Natural killer cell (primary cell): ENCODE data around the gene ZFR. TPM values are rescaled to one million over a fixed set of nuclear protein-coding genes. Genes with fewer than 3 reads are reported as not detected.

Experiments
- ATAC-seq, 3 donors: fragments of 150-1000 bp in 2 of 3; fragments of 200-7000 bp in 1 of 3; cut with Tn5 transposase; 1 replicate in 1 of 3; 2 replicates in 2 of 3; pipeline ENCODE4 v1.10.0; 2021; ENCODE audit warnings: mild to moderate bottlenecking in 2 of 3, moderate library complexity in 2 of 3
- DNase-seq, 2 donors: peaks; one replicate each; pipeline versions ENCODE4 v3.0.0 to v3.0.0-alpha.2; 2013 to 2021; ENCODE audit warnings: mixed read lengths in 1 of 2
- H3K27ac ChIP-seq: one replicate; pipeline ENCODE4 v1.5.1; 2013; ENCODE audit warnings: mild to moderate bottlenecking, low read length
- H3K27me3 ChIP-seq: one replicate; pipeline ENCODE4 v1.6.1; 2013; ENCODE audit warnings: low read length; ENCODE audit not compliant: control insufficient read depth, insufficient read depth
- H3K36me3 ChIP-seq: one replicate; pipeline ENCODE4 v1.6.1; 2013; ENCODE audit warnings: low read length; ENCODE audit not compliant: control insufficient read depth, insufficient read depth
- H3K4me1 ChIP-seq: one replicate; pipeline ENCODE4 v1.6.1; 2013; ENCODE audit warnings: low read length; ENCODE audit not compliant: control insufficient read depth, insufficient read depth
- H3K4me3 ChIP-seq: one replicate; pipeline ENCODE4 v1.5.1; 2013; ENCODE audit warnings: low read length
- H3K9me3 ChIP-seq: one replicate; pipeline ENCODE4 v1.6.1; 2013; ENCODE audit warnings: low read length; ENCODE audit not compliant: control insufficient read depth, insufficient read depth
- H3K27ac Mint-ChIP-seq, 2 donors: one replicate each; pipeline ENCODE4 v1.8.0; 2022; ENCODE audit warnings: mild to moderate bottlenecking in 2 of 2, mixed read lengths in 2 of 2, moderate library complexity in 1 of 2
- H3K27me3 Mint-ChIP-seq, 2 donors: one replicate each; pipeline ENCODE4 v1.8.0; 2022; ENCODE audit warnings: low read depth in 2 of 2, mixed read lengths in 2 of 2
- H3K36me3 Mint-ChIP-seq: one replicate; pipeline ENCODE4 v1.8.0; 2022; ENCODE audit warnings: mixed read lengths
- H3K4me1 Mint-ChIP-seq, 2 donors: one replicate each; pipeline ENCODE4 v1.8.0; 2022; ENCODE audit warnings: mixed read lengths in 2 of 2
- H3K4me3 Mint-ChIP-seq: one replicate; pipeline ENCODE4 v1.8.0; 2022; ENCODE audit warnings: mild to moderate bottlenecking, moderate library complexity, mixed read lengths
- H3K9me3 Mint-ChIP-seq, 2 donors: one replicate each; pipeline ENCODE4 v1.8.0; 2022; ENCODE audit warnings: mixed read lengths in 2 of 2
- CTCF ChIP-seq: fragments of 200-600 bp; IDR thresholded peaks from one replicate; pipeline ENCODE4 v1.8.0; 2022; ENCODE audit warnings: antibody characterized with exemption
- WGBS: methylation state at CpG from one replicate; pipeline ENCODE4 v1.1.7; 2013; ENCODE audit warnings: missing lambda C conversion rate; ENCODE audit not compliant: insufficient coverage; 5-methylcytosine and 5-hydroxymethylcytosine counted together
- intact Hi-C: fragments of 100-400 bp; cut with micrococcal nuclease; formaldehyde crosslinking; loops from one replicate; pipeline ENCODE4 v1.14.2; 2022
- total RNA-seq, 4 donors: library from RNA; stranded (reverse); fragments of 120-200 nt in 1 of 4; gene quantifications; one replicate each; pipeline versions ENCODE4 v1.2.3 to v1.2.4, GENCODE V29; 2013 to 2022

The ZFR gene
- total RNA-seq, 3 donors from 2014 or later (not counting 1 experiment from before 2014, with no cell fraction given): 62.7 to 70.8 (median 62.7) TPM

GRCh38 chr5:32473072-32473471, 28.5 kb upstream of the ZFR start:
- no peaks in the 10 kb centered on the region for H3K4me1 Mint-ChIP-seq
- H3K27ac ChIP-seq: no peak overlapping the region
- no peaks in the 10 kb centered on the region for H3K27me3 ChIP-seq
- H3K4me3 ChIP-seq: no peak overlapping the region
- intact Hi-C loops: no loop called here
- WGBS: 87% methylated on average over 6 of the region's 7 CpGs
- no peaks in the 10 kb centered on the region for H3K36me3 ChIP-seq
- H3K4me1 ChIP-seq: no peaks in the 10 kb centered on the region
- H3K36me3 Mint-ChIP-seq: no peaks in the 10 kb centered on the region
- H3K9me3 Mint-ChIP-seq: no peaks in the 10 kb centered on the region
- H3K4me3 Mint-ChIP-seq: no peak overlapping the region
- H3K9me3 ChIP-seq: no peaks in the 10 kb centered on the region
- H3K27ac Mint-ChIP-seq: no peak overlapping the region
- DNase-seq (no peak), ATAC-seq (no peak)
- peaks cover 0 to 3% of the 10 kb centered on the region in 2 donors for H3K27me3 Mint-ChIP-seq
- TF ChIP-seq CTCF: no peak

DNA sequence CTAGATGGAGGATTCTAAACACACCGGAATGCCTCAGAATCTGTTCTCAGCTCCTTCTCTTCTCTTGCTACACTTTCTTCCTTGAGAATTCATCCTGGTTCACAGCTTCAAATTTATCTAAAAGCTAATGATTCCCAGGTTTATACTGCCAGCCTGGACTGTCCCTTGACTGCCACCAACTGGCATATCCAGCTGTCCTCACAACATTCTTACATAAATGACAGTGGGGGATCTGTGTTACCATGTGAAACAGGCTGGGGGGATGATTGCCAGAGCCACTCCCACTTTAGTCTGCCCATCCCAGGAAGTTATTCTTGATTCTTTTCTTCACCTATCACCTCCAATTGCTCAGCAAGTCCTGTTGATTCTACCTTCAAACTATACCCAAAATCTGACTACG, 27.2 kb upstream of the ZFR start:
- no peaks in the 10 kb centered on the region for H3K36me3 Mint-ChIP-seq
- no peak overlapping the region for H3K27ac Mint-ChIP-seq
- no peak overlapping the region for H3K4me3 ChIP-seq
- H3K4me1 ChIP-seq: no peaks in the 10 kb centered on the region
- no peaks in the 10 kb centered on the region for H3K9me3 Mint-ChIP-seq
- H3K9me3 ChIP-seq: no peaks in the 10 kb centered on the region
- H3K4me1 Mint-ChIP-seq: no peaks in the 10 kb centered on the region
- no peaks in the 10 kb centered on the region for H3K27me3 ChIP-seq
- H3K36me3 ChIP-seq: no peaks in the 10 kb centered on the region
- TF ChIP-seq CTCF: no peak
- intact Hi-C loops: no loop called here
- ATAC-seq: no peak
- 88% methylated on average over 2 of the region's 2 CpGs for WGBS
- no peak for DNase-seq
- H3K4me3 Mint-ChIP-seq: no peak overlapping the region
- peaks cover 0 to 3% of the 10 kb centered on the region in 2 donors for H3K27me3 Mint-ChIP-seq
- no peak overlapping the region for H3K27ac ChIP-seq

- 88% methylated on average over 1 of the region's 2 CpGs for WGBS
- no peak for TF ChIP-seq CTCF
- H3K9me3 ChIP-seq: no peaks in the 10 kb centered on the region
- Mint-ChIP-seq H3K36me3 (no peaks in the 10 kb centered on the region), H3K4me1 (no peaks in the 10 kb centered on the region), H3K9me3 (no peaks in the 10 kb centered on the region), H3K4me3 (no peak overlapping the region), H3K27me3 (peaks cover 0 to 3% of the 10 kb centered on the region in 2 donors), H3K27ac (no peak overlapping the region)
- intact Hi-C loops: no loop called here
- DNase-seq: no peak
- H3K27ac ChIP-seq: no peak overlapping the region
- no peaks in the 10 kb centered on the region for H3K4me1 ChIP-seq
- no peak overlapping the region for H3K4me3 ChIP-seq
- H3K36me3 ChIP-seq: no peaks in the 10 kb centered on the region
- no peaks in the 10 kb centered on the region for H3K27me3 ChIP-seq
- no peak for ATAC-seq
Observed at GRCh38 chr5:32465076-32465475, 20.5 kb upstream of the ZFR start.

DNA sequence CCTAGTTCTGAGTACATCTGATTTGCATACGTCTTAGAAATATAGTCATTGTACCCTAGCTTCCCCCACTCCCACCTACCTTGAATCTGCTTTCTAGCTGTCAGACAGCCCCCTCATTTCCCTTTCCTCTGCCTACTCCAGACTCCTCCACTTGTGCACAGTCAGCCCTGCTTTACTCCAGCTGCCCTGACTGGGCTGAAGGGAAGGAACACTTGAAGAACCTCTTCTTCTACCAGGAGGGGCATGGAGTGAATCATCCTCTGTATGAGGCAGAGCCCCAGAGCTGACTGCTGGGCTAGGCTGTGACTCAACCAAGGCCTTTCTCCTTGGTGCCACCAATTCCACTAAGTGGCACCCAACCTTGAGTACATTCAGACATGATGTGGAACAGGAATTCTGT, 18.1 kb upstream of the ZFR start:
- H3K4me1 Mint-ChIP-seq: no peaks in the 10 kb centered on the region
- H3K36me3 Mint-ChIP-seq: no peaks in the 10 kb centered on the region
- no peaks in the 10 kb centered on the region for H3K36me3 ChIP-seq
- ATAC-seq (no peak), DNase-seq (no peak)
- H3K4me3 Mint-ChIP-seq: no peak overlapping the region
- H3K4me3 ChIP-seq: no peak overlapping the region
- TF ChIP-seq CTCF: no peak
- no peaks in the 10 kb centered on the region for H3K9me3 Mint-ChIP-seq
- H3K27me3 ChIP-seq: no peaks in the 10 kb centered on the region
- intact Hi-C loops: no loop called here
- H3K27ac Mint-ChIP-seq: no peak overlapping the region
- WGBS: 94% methylated on average over 1 of the region's 1 CpG
- no peaks in the 10 kb centered on the region for H3K4me1 ChIP-seq
- H3K27me3 Mint-ChIP-seq: peaks cover 0 to 5% of the 10 kb centered on the region in 2 donors
- no peaks in the 10 kb centered on the region for H3K9me3 ChIP-seq
- no peak overlapping the region for H3K27ac ChIP-seq
